Smooth muscle cell (in vitro differentiated cells): ENCODE data around the gene MTHFD2. TPM values are rescaled to one million over a fixed set of nuclear protein-coding genes. Genes with fewer than 3 reads are reported as not detected.

ENCODE experiments used
- DNase-seq: peaks from one replicate; lab custom pipeline; 2025; ENCODE audit not compliant: unreplicated experiment; lab: John Stamatoyannopoulos, UW
- H2AFZ ChIP-seq: fragments of 200-600 bp; sonication (generic); 2 replicates; pipeline ENCODE4 v1.6.0; 2016; ENCODE audit warnings: antibody characterized with exemption, low read depth, mild to moderate bottlenecking
- H3F3A ChIP-seq: fragments of 200-600 bp; sonication (generic); 2 replicates; pipeline ENCODE4 v1.6.0; 2017; ENCODE audit warnings: antibody characterized with exemption, low read depth
- H3K27ac ChIP-seq: fragments of 200-600 bp; sonication (generic); 2 replicates; pipeline ENCODE4 v1.5.1; 2016; ENCODE audit warnings: low read depth, mild to moderate bottlenecking
- H3K27me3 ChIP-seq: fragments of 200-600 bp; sonication (generic); 2 replicates; pipeline ENCODE4 v1.6.1; 2016; ENCODE audit warnings: low read depth, mild to moderate bottlenecking
- H3K36me3 ChIP-seq: fragments of 200-600 bp; sonication (generic); 2 replicates; pipeline ENCODE4 v1.5.1; 2016; ENCODE audit warnings: low read depth
- H3K4me1 ChIP-seq: fragments of 200-600 bp; sonication (generic); 2 replicates; pipeline ENCODE4 v1.5.1; 2016; ENCODE audit warnings: low read depth
- H3K4me2 ChIP-seq: fragments of 200-600 bp; sonication (generic); 2 replicates; pipeline ENCODE4 v1.6.0; 2016; ENCODE audit warnings: mild to moderate bottlenecking
- H3K4me3 ChIP-seq: fragments of 200-600 bp; sonication (generic); 2 replicates; pipeline ENCODE4 v1.5.1; 2016; ENCODE audit warnings: mild to moderate bottlenecking
- H3K79me2 ChIP-seq: fragments of 200-600 bp; sonication (generic); 2 replicates; pipeline ENCODE4 v1.6.0; 2016; ENCODE audit warnings: low read depth, mild to moderate bottlenecking
- H3K9ac ChIP-seq: fragments of 200-600 bp; sonication (generic); 2 replicates; pipeline ENCODE4 v1.6.0; 2016; ENCODE audit warnings: low read depth
- H3K9me3 ChIP-seq: fragments of 200-600 bp; sonication (generic); replicated peaks from 2 replicates; pipeline ENCODE4 v1.5.1; 2016; ENCODE audit warnings: low read depth
- H4K20me1 ChIP-seq: fragments of 200-600 bp; sonication (generic); 2 replicates; pipeline ENCODE4 v1.6.0; 2016; ENCODE audit warnings: low read depth
- WGBS: methylation state at CpG from one replicate; pipeline ENCODE4 v1.1.7; 2016; ENCODE audit warnings: low lambda C conversion rate; 5-methylcytosine and 5-hydroxymethylcytosine counted together
- polyA plus RNA-seq: library from polyadenylated mRNA; unstranded; fragments of >200 nt; fragmentation: Nextera tagmentation; extraction: Ambion mirVana; gene quantifications from 2 replicates; pipeline ENCODE4 v1.2.1, GENCODE V29; 2016
- total RNA-seq: library from RNA; depleted of rRNA; stranded (reverse); fragments of >200 nt; gene quantifications from 2 replicates; pipeline ENCODE4 v1.2.3, GENCODE V29; 2014
- TF ChIP-seq, protein P1 (sequence below): fragments of 200-600 bp; sonication (generic); IDR thresholded peaks from 2 replicates; pipeline ENCODE4 v1.5.1; 2017; ENCODE audit warnings: borderline replicate concordance, mild to moderate bottlenecking, antibody characterized with exemption; ENCODE audit not compliant: insufficient read depth, poor library complexity, severe bottlenecking

MTHFD2 gene
- total and polyA plus RNA-seq, 2 experiments from 2014 or later = 63.6 to 136 TPM

DNA sequence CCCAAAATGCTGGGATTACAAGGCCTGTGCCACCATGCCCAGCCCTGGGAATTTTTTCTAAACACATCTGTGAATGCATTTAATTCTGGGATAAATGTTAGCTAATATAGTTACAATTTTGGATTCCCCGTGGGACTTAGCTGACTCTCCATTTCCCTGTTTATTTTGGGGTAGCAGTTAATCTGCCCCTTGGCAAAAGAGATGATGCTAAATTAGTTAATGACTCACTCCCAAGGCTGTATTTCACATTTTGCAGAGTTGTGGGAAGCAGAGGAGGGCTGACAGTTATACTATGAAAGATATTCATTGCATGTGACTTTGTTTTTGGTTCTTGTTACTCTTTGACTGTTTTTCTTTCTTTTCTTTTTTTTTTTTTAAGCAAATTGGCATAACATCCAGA lies 3.2 kb downstream of the MTHFD2 start:
- 21% methylated on average over 1 of the region's 1 CpG for WGBS
- H4K20me1 ChIP-seq = peaks cover 75% of the 10 kb centered on the region
- TF ChIP-seq, protein P1, sequence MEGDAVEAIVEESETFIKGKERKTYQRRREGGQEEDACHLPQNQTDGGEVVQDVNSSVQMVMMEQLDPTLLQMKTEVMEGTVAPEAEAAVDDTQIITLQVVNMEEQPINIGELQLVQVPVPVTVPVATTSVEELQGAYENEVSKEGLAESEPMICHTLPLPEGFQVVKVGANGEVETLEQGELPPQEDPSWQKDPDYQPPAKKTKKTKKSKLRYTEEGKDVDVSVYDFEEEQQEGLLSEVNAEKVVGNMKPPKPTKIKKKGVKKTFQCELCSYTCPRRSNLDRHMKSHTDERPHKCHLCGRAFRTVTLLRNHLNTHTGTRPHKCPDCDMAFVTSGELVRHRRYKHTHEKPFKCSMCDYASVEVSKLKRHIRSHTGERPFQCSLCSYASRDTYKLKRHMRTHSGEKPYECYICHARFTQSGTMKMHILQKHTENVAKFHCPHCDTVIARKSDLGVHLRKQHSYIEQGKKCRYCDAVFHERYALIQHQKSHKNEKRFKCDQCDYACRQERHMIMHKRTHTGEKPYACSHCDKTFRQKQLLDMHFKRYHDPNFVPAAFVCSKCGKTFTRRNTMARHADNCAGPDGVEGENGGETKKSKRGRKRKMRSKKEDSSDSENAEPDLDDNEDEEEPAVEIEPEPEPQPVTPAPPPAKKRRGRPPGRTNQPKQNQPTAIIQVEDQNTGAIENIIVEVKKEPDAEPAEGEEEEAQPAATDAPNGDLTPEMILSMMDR = no peak
- no peaks in the 10 kb centered on the region for H3K36me3 ChIP-seq
- peaks cover 75% of the 10 kb centered on the region for H3K79me2 ChIP-seq
- no peak overlapping the region for H3K9ac ChIP-seq
- peak overlapping the region; percentile 95 for H3K27ac ChIP-seq
- H3K4me1 ChIP-seq = peaks cover 21% of the 10 kb centered on the region
- no peak for DNase-seq
- H3F3A ChIP-seq = peaks cover 3% of the 10 kb centered on the region
- H3K9me3 ChIP-seq = no peaks in the 10 kb centered on the region
- H2AFZ ChIP-seq = no peak overlapping the region
- H3K4me3 ChIP-seq = no peak overlapping the region
- H3K4me2 ChIP-seq = peak overlapping the region; percentile 90
- H3K27me3 ChIP-seq = no peaks in the 10 kb centered on the region

DNA sequence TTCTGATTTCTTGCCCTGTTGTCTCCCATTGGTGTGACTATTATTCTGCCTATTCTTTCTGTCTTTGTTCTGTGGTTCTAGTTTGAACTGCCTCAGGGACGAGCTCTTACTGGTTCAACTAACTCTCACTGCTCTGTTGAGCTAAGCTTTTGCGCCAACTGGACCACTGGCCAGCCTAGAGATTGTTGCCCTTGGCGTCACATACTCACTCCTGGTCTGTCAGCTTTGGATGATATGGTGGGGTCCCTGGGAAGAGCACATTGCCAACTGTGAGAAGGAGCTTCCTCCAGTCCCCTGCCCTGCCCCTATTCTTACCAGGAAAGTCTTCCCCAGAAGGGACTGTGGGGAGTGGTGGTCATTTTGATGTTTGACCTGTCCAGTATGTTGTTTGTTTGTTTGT lies 6.0 kb downstream of the MTHFD2 start:
- no peaks in the 10 kb centered on the region for H3K36me3 ChIP-seq

DNA sequence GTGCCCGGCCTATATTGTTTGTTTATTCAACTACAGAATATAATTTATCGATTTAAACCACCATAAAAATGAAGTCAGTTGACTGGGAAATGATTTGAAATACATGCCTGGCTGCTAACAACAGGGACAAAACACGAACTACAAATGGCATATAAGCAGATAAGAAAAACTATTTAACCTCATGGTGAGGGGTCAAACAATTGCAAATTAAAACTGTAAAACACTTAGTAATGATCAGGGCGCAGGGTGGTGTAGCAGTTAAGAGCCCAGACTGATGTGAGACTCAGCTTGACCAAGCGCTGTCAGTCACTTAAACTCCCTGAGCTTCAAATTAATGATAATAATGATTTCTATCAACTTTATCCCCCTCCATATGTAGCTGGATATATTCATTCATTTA lies 6.7 kb downstream of the MTHFD2 start:
- H3K4me3 ChIP-seq = no peak overlapping the region
- no peak overlapping the region for H3K4me2 ChIP-seq
- H3K27me3 ChIP-seq = no peaks in the 10 kb centered on the region
- H3K36me3 ChIP-seq = no peaks in the 10 kb centered on the region
- peaks cover 100% of the 10 kb centered on the region for H4K20me1 ChIP-seq
- no peak for DNase-seq
- TF ChIP-seq, protein P1 = no peak
- H3K4me1 ChIP-seq = peaks cover 16% of the 10 kb centered on the region
- peaks cover 100% of the 10 kb centered on the region for H3K79me2 ChIP-seq
- no peaks in the 10 kb centered on the region for H3K9me3 ChIP-seq
- no peak overlapping the region for H2AFZ ChIP-seq
- H3K27ac ChIP-seq = peak overlapping the region; percentile 45
- no peak overlapping the region for H3K9ac ChIP-seq
- WGBS = 86% methylated on average over 5 of the region's 5 CpGs
- peaks cover 3% of the 10 kb centered on the region for H3F3A ChIP-seq

More for the DNA sequence above, 6.0 kb downstream of the MTHFD2 start:
- TF ChIP-seq, protein P1 = no peak
- no peak overlapping the region for H3K27ac ChIP-seq
- H4K20me1 ChIP-seq = peaks cover 100% of the 10 kb centered on the region
- no peak overlapping the region for H3K4me3 ChIP-seq
- peaks cover 100% of the 10 kb centered on the region for H3K79me2 ChIP-seq
- H3K27me3 ChIP-seq = no peaks in the 10 kb centered on the region
- peaks cover 3% of the 10 kb centered on the region for H3F3A ChIP-seq
- H3K4me1 ChIP-seq = peaks cover 21% of the 10 kb centered on the region
- no peak overlapping the region for H3K9ac ChIP-seq
- no peak for DNase-seq
- no peak overlapping the region for H2AFZ ChIP-seq
- WGBS = 94% methylated on average over 3 of the region's 3 CpGs
- no peak overlapping the region for H3K4me2 ChIP-seq
- no peaks in the 10 kb centered on the region for H3K9me3 ChIP-seq

DNA sequence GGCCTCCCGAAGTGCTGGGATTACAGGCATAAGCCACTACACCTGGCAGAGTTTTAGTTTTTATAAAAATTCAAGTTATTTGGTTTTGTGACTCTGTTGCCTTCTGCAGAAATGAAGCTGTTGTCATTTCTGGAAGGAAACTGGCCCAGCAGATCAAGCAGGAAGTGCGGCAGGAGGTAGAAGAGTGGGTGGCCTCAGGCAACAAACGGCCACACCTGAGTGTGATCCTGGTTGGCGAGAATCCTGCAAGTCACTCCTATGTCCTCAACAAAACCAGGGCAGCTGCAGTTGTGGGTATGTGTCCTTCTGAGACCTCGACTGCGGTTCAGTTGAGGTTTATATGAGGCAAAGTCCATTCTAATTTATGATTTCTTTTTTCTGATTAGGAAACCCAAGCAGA lies 7.2 kb downstream of the MTHFD2 start:
- Histone ChIP-seq H3K9me3 (no peaks in the 10 kb centered on the region), H3K4me1 (peaks cover 11% of the 10 kb centered on the region), H3K27me3 (no peaks in the 10 kb centered on the region), H4K20me1 (peaks cover 100% of the 10 kb centered on the region), H3K36me3 (no peaks in the 10 kb centered on the region), H3K9ac (no peak overlapping the region), H3K79me2 (peaks cover 97% of the 10 kb centered on the region), H3K4me2 (peak overlapping the region; percentile 26), H3F3A (peaks cover 3% of the 10 kb centered on the region), H2AFZ (no peak overlapping the region), H3K27ac (peak overlapping the region; percentile 45), H3K4me3 (no peak overlapping the region)
- 70% methylated on average over 6 of the region's 6 CpGs for WGBS
- DNase-seq = no peak
- TF ChIP-seq, protein P1 = no peak
